Heart left ventricle (tissue), 16 donors: Measurements from ENCODE around the gene RPSA. TPM values are rescaled to one million over a fixed set of nuclear protein-coding genes. Genes with fewer than 3 reads are reported as not detected.

Source experiments
- ATAC-seq, 4 donors: fragments of 200-7000 bp; cut with Tn5 transposase; one replicate each; pipeline ENCODE4 v1.9.1; 2020 to 2022; ENCODE audit warnings: moderate library complexity in 4 of 4, mild to moderate bottlenecking in 3 of 4, moderate number of reproducible peaks in 1 of 4
- DNase-seq, 5 donors: peaks; one replicate each; pipeline ENCODE4 v3.0.0-alpha.2; 2020
- H3K27ac ChIP-seq, 12 donors: fragments of 200-600 bp; sonication (generic) in 4 of 12; one replicate each; pipeline versions ENCODE4 v1.5.0 to v1.8.0; 2016 to 2022; ENCODE audit warnings: mild to moderate bottlenecking in 2 of 12
- H3K27me3 ChIP-seq, 9 donors: fragments of 200-600 bp; sonication (generic) in 2 of 9; one replicate each; pipeline versions ENCODE4 v1.5.1 to v1.8.0; 2016 to 2022; ENCODE audit warnings: mild to moderate bottlenecking in 3 of 9
- H3K36me3 ChIP-seq, 9 donors: fragments of 200-600 bp; sonication (generic) in 2 of 9; one replicate each; pipeline versions ENCODE4 v1.5.0 to v1.8.0; 2018 to 2022; ENCODE audit warnings: mild to moderate bottlenecking in 2 of 9
- H3K4me1 ChIP-seq, 12 donors: fragments of 200-600 bp; sonication (generic) in 4 of 12; one replicate each; pipeline versions ENCODE4 v1.5.0 to v1.8.0; 2016 to 2022; ENCODE audit warnings: mild to moderate bottlenecking in 3 of 12
- H3K4me3 ChIP-seq, 12 donors: fragments of 200-600 bp; sonication (generic) in 4 of 12; one replicate each; pipeline versions ENCODE4 v1.5.0 to v1.8.0; 2017 to 2022; ENCODE audit warnings: mild to moderate bottlenecking in 9 of 12, moderate library complexity in 4 of 12
- H3K9me3 ChIP-seq, 12 donors: fragments of 200-600 bp; sonication (generic) in 4 of 12; one replicate each; pipeline versions ENCODE4 v1.5.0 to v1.8.0; 2016 to 2022; ENCODE audit warnings: mild to moderate bottlenecking in 1 of 12
- CTCF ChIP-seq, 12 donors: fragments of 200-600 bp; sonication (generic) in 4 of 12; IDR thresholded peaks; one replicate each; pipeline versions ENCODE4 v1.5.0 to v1.8.0; 2018 to 2022; ENCODE audit warnings: antibody characterized with exemption in 12 of 12, mild to moderate bottlenecking in 5 of 12
- POLR2A ChIP-seq, 2 donors: fragments of 450-650 bp; IDR thresholded peaks; one replicate each; pipeline ENCODE4 v1.6.1; 2017; ENCODE audit warnings: antibody characterized with exemption in 2 of 2, mild to moderate bottlenecking in 2 of 2, moderate library complexity in 2 of 2
- WGBS, 4 donors: extraction: QIAGEN DNeasy Blood & Tissue Kit in 2 of 4; methylation state at CpG; one replicate each; pipeline versions ENCODE4 v1.1.5 to v1.1.7; 2013 to 2018; 5-methylcytosine and 5-hydroxymethylcytosine counted together
- intact Hi-C, 10 donors: fragments of 100-400 bp; cut with DNase I; formaldehyde crosslinking; loops; one replicate each; pipeline versions ENCODE4 v1.11.1 to v1.14.2; 2022
- polyA plus RNA-seq, 2 donors: library from polyadenylated mRNA; stranded (reverse); fragments of 200-250 nt; gene quantifications; one replicate each; pipeline ENCODE4 v1.2.3, GENCODE V29; 2013
- total RNA-seq, 9 donors: library from RNA; depleted of rRNA in 2 of 9; stranded (reverse); fragments of >200 nt in 2 of 9; fragmentation: NEBNext Ultra II Directional in 3 of 9; extraction: Animal tissue kit (Norgen Biotek cat#: 25700) in 3 of 9; gene quantifications; one replicate each; pipeline versions ENCODE4 v1.1.0 to v1.2.4, GENCODE V29; 2016 to 2023
- donor health status: ischemic (EF 13 %, LVEDD 7.1; RV severe dilation, severe dysfunction).
- donor health status: healthy with polysubstance abuse.
- donor health status: DM: no; HTN: yes; CAD: no.
- donor health status: DM: no; HTN: no; CAD: no.
- donor health status: ischemic (EF 25% LVEDD 6.9; RV normal size, moderate dysfunction).
- donor health status: ischemic (EF 25% LVEDD 5.7; RV mildly dilated, moderate dysfunction).
- donor health status: healthy.
- donor health status: DM: yes; HTN: yes; CAD: no.
- donor health status: ischemic (EF 35%, LVEDD 5.7; RV mildly dilated, moderate dysfunction).
- donor health status: nonischemic (EF 11% LVEDD 7.7; RV severe dilation, severe dysfunction).
- donor health status: DM: yes; HTN: yes; CAD: no.
- donor health status: PGD.
- donor health status: ischemic (EF 29% LVEDD 5.4; RV normal size, mild dysfunction).
- donor health status: nonischemic (EF 23%, LVEDD 6.1; RV moderate dilation, normal function).

RPSA gene
- total and polyA plus RNA-seq, 11 donors = 308 to 1,279 (median 428) TPM

GRCh38 chr3:39384665-39385000 lies 21.9 kb upstream of the RPSA start:
- peaks cover 0 to 4% (median 3%) of the 10 kb centered on the region in 9 donors for H3K36me3 ChIP-seq
- intact Hi-C loops = loop anchor here in 4 of 10 donors (2.0 to 10.0 kb wide), 4 partner anchors 22 to 280 kb away; partner anchors contain the start of genes GORASP1 (in 2 of the 4), TTC21A (in 2 of the 4) and RPSA (in 1 of the 4)
- peaks cover 0 to 54% (median 21%) of the 10 kb centered on the region in 12 donors for H3K4me1 ChIP-seq
- H3K27ac ChIP-seq = peak overlapping the region in 9 of 12 donors; percentile 37 to 97 (median 92)
- TF ChIP-seq POLR2A (IDR thresholded peaks at IDR 0.05) = no peak
- no peak for TF ChIP-seq CTCF (IDR thresholded peaks at IDR 0.05)
- 65 to 74% (median 72%) methylated on average over 14 of the region's 14 CpGs for WGBS, 4 donors
- no peak for ATAC-seq
- peak overlapping the region in 10 of 12 donors; percentile 67 to 96 (median 80) for H3K4me3 ChIP-seq
- no peaks in the 10 kb centered on the region for H3K9me3 ChIP-seq
- no peaks in the 10 kb centered on the region for H3K27me3 ChIP-seq
- DNase-seq = no peak

GRCh38 chr3:39385456-39386090 lies 20.9 kb upstream of the RPSA start:
- TF ChIP-seq CTCF (IDR thresholded peaks at IDR 0.05) = no peak
- no peak for TF ChIP-seq POLR2A (IDR thresholded peaks at IDR 0.05)
- Histone ChIP-seq H3K4me3 (no peak overlapping the region), H3K9me3 (no peaks in the 10 kb centered on the region), H3K27me3 (no peaks in the 10 kb centered on the region), H3K4me1 (peaks cover 0 to 54% (median 21%) of the 10 kb centered on the region in 12 donors), H3K36me3 (peaks cover 0 to 14% (median 10%) of the 10 kb centered on the region in 9 donors), H3K27ac (no peak overlapping the region)
- WGBS, 4 donors = 75 to 77% (median 75%) methylated on average over 9 of the region's 9 CpGs
- intact Hi-C loops = loop anchor here in 4 of 10 donors (2.0 to 10.0 kb wide), 4 partner anchors 21 to 281 kb away; partner anchors contain the start of genes GORASP1 (in 2 of the 4), TTC21A (in 2 of the 4) and RPSA (in 1 of the 4)
- DNase-seq = no peak
- ATAC-seq = no peak

GRCh38 chr3:39386318-39386717 lies 20.2 kb upstream of the RPSA start:
- Histone ChIP-seq H3K36me3 (peaks cover 0 to 21% (median 17%) of the 10 kb centered on the region in 9 donors), H3K27ac (no peak overlapping the region), H3K9me3 (no peaks in the 10 kb centered on the region), H3K4me1 (peaks cover 0 to 54% (median 21%) of the 10 kb centered on the region in 12 donors), H3K4me3 (no peak overlapping the region), H3K27me3 (no peaks in the 10 kb centered on the region)
- WGBS, 4 donors = 76 to 78% (median 77%) methylated on average over 5 of the region's 5 CpGs
- DNase-seq (no peak), ATAC-seq (no peak)
- no peak for TF ChIP-seq CTCF (IDR thresholded peaks at IDR 0.05)
- TF ChIP-seq POLR2A (IDR thresholded peaks at IDR 0.05) = no peak
- intact Hi-C loops = loop anchor here in 4 of 10 donors (10.0 kb wide), 3 partner anchors 202 to 282 kb away; partner anchors contain the start of genes GORASP1 (in 2 of the 4) and TTC21A (in 2 of the 4)

GRCh38 chr3:39387411-39387975 lies 19.0 kb upstream of the RPSA start:
- DNase-seq (no peak), ATAC-seq (no peak)
- peaks cover 0 to 54% (median 21%) of the 10 kb centered on the region in 12 donors for H3K4me1 ChIP-seq
- H3K9me3 ChIP-seq = no peaks in the 10 kb centered on the region
- TF ChIP-seq POLR2A (IDR thresholded peaks at IDR 0.05) = no peak
- no peak for TF ChIP-seq CTCF (IDR thresholded peaks at IDR 0.05)
- H3K27me3 ChIP-seq = no peaks in the 10 kb centered on the region
- intact Hi-C loops = loop anchor here in 4 of 10 donors (10.0 kb wide), 3 partner anchors 203 to 283 kb away; partner anchors contain the start of genes GORASP1 (in 2 of the 4) and TTC21A (in 2 of the 4)
- WGBS, 4 donors = 49 to 71% (median 58%) methylated on average over 1 of the region's 1 CpG
- H3K27ac ChIP-seq = no peak overlapping the region
- no peak overlapping the region for H3K4me3 ChIP-seq
- peaks cover 0 to 33% (median 29%) of the 10 kb centered on the region in 9 donors for H3K36me3 ChIP-seq
